ENCODE measurements around the gene E2F3.

E2F3 gene

GRCh38 chr6:20401205-20402091 is at the start of gene E2F3:
Gene E2F3 (plus strand): TSS chr6:20401879. CDS start chr6:20402233, 354 bp downstream.
- peak; percentile 100 for DNase-seq (ENCODE audit: low spot score)

- DNase-seq (ENCODE audit: low spot score): no peak
These were observed 49.3 kb upstream of the E2F3 start for GRCh38 chr6:20352346-20352745.

- DNase-seq (ENCODE audit: low spot score): no peak
These were observed 48.5 kb upstream of the E2F3 start for GRCh38 chr6:20353134-20353533.

DNA sequence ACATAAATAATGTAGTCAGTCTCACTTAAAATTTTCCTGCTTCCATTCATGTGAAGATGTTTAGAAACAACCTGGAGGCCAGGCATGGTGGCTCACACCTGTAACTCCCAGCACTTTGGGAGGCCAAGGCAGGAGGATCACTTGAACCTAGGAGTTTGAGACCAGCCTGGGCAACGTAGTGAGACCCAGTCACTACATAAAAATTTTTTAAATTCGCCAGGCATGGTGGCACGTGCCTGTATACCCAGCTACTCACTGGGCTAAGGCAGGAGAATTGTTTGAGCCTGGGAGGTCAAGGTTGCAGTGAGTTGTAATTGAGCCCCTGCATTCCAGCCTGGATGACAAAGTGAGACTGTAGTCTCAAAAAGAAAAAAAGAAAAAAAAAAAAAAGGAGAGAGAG is 47.3 kb upstream of the E2F3 start:
- no peak for DNase-seq (ENCODE audit: low spot score)

GRCh38 chr6:20360471-20361119 is 41.1 kb upstream of the E2F3 start:
- DNase-seq (ENCODE audit: low spot score): no peak

DNA sequence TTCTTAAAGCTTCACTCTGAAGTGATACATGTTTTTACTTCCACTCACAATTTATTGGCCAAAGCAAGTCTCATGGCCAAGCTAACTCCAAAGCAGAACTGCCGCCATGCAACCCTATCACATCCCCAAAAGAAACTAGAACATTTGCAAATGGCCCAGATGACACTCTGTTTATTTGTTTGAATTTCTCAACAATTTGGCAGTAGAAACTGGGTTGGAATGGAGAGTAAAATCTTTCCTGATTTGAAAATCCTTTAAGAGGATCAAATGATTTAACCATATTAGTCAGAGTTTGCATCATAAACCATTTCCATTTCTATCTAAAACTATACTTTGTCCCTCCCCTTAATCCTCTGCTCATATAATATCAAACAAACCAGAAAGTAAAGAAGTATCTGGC is 39.1 kb upstream of the E2F3 start:
- no peak for DNase-seq (ENCODE audit: low spot score)

- peak; percentile 58 for DNase-seq (ENCODE audit: low spot score)
These were observed 37.4 kb upstream of the E2F3 start for GRCh38 chr6:20364327-20364726.

GRCh38 chr6:20365456-20365855 is 36.2 kb upstream of the E2F3 start:
- no peak for DNase-seq (ENCODE audit: low spot score)

DNA sequence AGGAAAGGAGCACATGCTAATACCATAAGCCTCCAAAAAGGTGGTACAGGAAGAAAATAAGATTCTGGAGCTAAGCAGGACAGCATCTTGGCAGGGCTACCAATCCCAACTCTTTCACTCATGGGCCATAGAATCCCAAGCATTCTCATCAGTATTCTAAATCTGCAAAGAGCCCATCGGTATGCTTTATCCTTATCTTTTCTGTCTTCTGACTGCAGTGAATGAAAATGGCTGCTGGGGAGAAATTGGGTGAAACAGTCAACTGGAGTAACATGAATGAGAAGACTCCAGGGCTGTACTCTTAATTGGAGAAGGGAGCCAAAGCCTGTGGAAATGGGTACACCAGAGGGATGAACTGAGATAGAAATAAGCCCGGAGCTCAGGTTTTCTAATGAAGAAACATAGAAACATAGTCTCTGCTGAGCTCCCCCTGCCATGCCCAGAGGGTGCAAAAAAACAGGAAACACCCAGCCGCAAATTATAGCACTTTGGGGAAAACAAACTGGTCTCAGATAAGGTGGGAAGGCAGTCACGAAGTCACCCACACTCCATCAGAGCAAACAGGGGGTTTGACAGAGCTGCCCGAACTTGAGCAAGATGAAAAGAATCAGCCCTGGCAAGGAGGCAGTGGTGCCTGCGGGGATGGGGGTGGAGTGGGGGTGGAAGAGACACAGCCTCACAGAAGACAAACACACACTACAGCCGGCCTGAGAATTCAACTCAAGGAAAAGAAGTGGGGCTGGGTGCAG is 35.4 kb upstream of the E2F3 start:
- DNase-seq (ENCODE audit: low spot score): no peak

GRCh38 chr6:20367743-20368485 is 33.8 kb upstream of the E2F3 start:
- DNase-seq (ENCODE audit: low spot score): no peak

- peak; percentile 49 for DNase-seq (ENCODE audit: low spot score)
These were observed 31.3 kb upstream of the E2F3 start for GRCh38 chr6:20370393-20370792.

DNA sequence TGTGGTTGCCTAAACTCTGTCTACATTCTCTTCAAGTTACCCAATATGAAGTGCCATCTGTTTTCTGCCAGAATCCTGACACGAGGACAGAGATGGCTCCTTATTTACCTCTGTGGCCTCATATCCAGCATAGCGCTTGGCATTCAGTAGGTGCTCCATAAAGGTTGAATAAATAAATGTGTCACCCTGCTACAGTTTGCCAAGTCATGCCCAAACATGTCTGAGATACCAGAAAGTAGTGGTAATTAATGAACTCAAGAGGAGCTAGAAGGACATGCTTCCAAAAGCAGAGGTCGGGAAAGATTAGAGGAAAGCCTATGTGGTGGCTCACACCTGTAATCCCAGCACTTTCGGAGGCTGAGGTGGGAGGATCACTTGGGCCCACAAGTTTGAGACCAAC is 30.9 kb upstream of the E2F3 start:
- DNase-seq (ENCODE audit: low spot score): no peak

DNA sequence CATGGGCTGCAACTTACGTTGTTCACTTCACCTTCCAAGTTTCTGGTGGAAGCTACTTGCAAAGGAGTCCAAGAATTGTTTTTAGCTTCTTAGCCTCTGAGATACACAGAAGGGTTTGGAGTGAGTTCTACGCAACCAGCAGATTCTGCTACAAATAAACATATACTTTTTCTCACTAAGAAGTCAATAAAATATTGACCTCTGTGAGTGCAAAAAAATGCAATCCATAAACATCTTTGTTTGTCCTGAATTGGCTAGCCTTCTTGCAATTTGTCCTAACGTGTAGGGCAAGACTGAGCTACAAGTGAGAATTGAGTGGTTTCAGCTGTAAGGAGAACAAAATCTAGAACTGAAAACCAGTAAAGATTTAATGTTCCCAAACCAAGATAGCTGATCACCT is 26.2 kb upstream of the E2F3 start:
- no peak for DNase-seq (ENCODE audit: low spot score)

GRCh38 chr6:20377623-20378265 is 23.9 kb upstream of the E2F3 start:
- peak; percentile 48 for DNase-seq (ENCODE audit: low spot score)

- DNase-seq (ENCODE audit: low spot score): no peak
These were observed 22.4 kb upstream of the E2F3 start for GRCh38 chr6:20379231-20379630.

DNA sequence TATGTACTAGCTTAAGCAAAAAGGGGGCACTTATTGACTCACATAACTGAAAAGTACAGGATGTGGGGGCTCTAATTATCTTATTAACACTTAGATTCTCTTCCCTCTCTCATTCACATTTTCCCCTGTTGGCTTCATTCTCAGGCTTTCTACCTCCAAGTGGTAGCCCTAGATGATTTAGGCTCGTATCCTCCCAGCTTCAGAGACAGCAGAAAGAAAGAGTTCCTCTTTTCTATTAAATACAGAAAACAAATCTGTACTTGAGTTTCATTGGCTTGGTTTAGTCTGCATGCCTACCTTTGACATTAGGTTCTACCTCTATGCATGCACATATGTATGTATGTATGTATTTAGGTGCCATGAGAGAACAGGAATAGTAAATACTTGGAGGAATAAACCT is 15.5 kb upstream of the E2F3 start:
- no peak for DNase-seq (ENCODE audit: low spot score)

- no peak for DNase-seq (ENCODE audit: low spot score)
These were observed 12.6 kb upstream of the E2F3 start for GRCh38 chr6:20389066-20389465.

DNA sequence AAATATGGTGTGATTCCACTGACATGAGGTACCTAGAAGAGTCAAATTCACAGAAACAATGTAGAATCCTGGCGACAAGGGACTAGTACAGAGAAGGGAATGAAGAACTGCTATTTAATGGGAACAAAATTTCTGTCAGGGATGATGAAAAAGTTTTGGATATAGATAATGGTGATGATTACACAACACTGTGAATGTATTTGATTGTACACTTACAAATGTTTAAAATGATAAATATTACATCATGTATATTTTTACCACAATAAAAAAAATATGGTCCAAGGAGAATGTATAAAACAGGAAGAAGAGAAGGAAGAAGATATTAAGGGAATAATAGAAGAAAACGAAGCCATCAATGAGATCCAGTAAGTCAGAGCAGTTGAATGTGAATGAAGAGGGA is 8.4 kb upstream of the E2F3 start:
- no peak for DNase-seq (ENCODE audit: low spot score)

DNA sequence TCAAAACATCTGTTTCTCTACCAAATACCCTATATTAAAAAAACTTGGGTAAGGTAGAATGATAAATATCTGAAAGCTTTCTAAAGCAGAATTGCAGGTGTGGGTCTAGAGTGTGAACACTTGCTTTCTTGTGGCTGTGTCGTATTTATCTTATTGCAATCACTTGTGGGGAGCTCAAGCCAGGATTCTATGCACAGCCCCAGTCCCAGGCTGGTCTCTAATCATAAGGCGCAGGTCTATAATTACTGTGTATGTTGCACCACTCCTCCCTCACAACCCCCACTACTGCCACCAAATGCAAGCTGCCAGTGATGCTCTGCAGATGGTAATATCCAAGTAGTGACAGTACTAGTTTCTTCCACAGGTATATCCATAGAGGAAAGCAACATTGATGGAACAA is 2.2 kb upstream of the E2F3 start:
- no peak for DNase-seq (ENCODE audit: low spot score)

DNA sequence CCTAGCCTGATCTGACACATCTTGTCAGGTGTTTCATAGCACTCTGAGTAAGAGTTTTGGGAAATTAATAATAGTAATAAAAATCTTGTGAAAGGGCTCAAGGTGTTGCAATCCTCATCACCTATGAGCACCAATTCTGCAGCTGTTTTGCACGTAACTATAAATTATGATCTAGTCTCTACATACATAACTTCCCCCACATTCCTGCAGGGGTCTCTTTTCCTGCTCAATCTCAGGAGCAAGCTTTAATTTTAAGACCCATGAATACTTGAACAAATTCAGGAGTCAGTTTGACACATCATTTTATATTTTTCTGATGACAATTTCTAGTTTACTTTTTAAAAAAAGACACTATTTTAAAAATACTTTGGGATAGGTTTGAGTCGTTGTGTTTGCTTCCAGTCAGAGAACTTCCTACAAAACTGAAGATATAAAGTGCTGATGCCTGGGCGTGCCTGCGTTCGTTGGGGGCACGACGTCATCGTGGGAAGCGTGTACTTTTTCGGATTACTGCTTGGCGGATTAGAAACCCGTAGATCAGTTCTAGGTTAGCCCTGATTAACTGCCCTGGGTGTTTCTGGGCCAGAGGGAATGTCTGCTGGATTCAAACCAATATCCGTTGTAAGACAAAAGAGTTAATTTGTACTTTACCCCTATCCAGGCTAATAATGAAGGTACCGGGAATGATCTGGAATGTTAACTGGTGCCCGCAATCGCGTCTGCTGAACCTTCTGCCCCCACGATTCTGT is 1.0 kb upstream of the E2F3 start:
- DNase-seq (ENCODE audit: low spot score): peak; percentile 36

- no peak for DNase-seq (ENCODE audit: low spot score)
These were observed 338 bp downstream of the E2F3 start for GRCh38 chr6:20402092-20402341.

Data from kidney tubule cell (primary cell).